ENCODE results near the gene SEMG2. TPM values are rescaled to one million over a fixed set of nuclear protein-coding genes. Genes with fewer than 3 reads are reported as not detected.

SEMG2 gene
- polyA plus RNA-seq, 1 donor (not counting 4 experiments of a cell fraction or from before 2014, with no cell fraction given): not detected

DNA sequence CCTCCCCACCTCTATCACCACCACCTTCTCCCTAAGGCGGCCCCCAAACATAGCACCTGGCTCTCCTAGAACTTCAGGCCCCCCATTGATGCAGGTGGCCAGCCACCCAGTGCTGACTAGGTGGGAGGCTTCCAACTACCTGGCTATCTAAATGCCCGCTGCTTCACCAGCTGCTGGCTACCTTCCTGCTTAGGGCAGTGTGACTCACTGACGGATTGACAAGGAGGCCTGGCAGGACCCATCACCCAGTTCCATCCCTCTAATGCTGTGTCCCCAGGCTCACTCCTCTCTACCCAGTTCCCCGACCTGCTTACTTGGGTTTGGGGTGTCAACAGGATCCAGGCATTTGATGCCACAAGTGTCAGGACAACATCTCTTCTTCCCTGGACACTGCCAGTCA lies 32.1 kb downstream of the SEMG2 start:
- Histone ChIP-seq H3K4me2 (ENCODE audit: control insufficient read depth, extremely low read depth, insufficient read depth, low read depth, low read length) (no peak overlapping the region), H3K36me3 (ENCODE audit: control insufficient read depth in 2 of 2, extremely low read depth in 1 of 2, insufficient read depth in 2 of 2, low read length in 2 of 2) (no peaks in the 10 kb centered on the region), H4K20me1 (ENCODE audit: control insufficient read depth, extremely low read depth, insufficient read depth, low read length) (no peaks in the 10 kb centered on the region), H3K4me3 (ENCODE audit: control insufficient read depth in 2 of 3, extremely low read depth in 1 of 3, insufficient read depth in 2 of 3, low read depth in 1 of 3, low read length in 3 of 3) (no peak overlapping the region), H3K4me1 (ENCODE audit: control insufficient read depth, extremely low read depth, insufficient read depth, low read length) (peaks cover 12% of the 10 kb centered on the region), H3K9me1 (ENCODE audit: control insufficient read depth, extremely low read depth, insufficient read depth, low read length) (no peaks in the 10 kb centered on the region), H3K9ac (ENCODE audit: control insufficient read depth, extremely low read depth, insufficient read depth, low read length) (no peak overlapping the region), H3K27me3 (ENCODE audit: control insufficient read depth, extremely low read depth, insufficient read depth, low read length) (peaks cover 6% of the 10 kb centered on the region), H3K79me2 (ENCODE audit: control insufficient read depth, insufficient read depth, low read length) (no peaks in the 10 kb centered on the region), H3K27ac (ENCODE audit: control insufficient read depth, insufficient read depth, low read length) (no peak overlapping the region), H2AFZ (ENCODE audit: control insufficient read depth, low read length) (no peak overlapping the region), H3K9me3 (ENCODE audit: control insufficient read depth, low read depth, low read length) (no peaks in the 10 kb centered on the region)
- dilution Hi-C loops (cut with MboI; ENCODE audit: extremely low pct_ligation_motif_present, low sequenced_read_pairs): no loop called here
- DNase-seq (ENCODE audit: low read depth, low spot score) (no peak), FAIRE-seq (no peak)
- TF ChIP-seq, protein P1, sequence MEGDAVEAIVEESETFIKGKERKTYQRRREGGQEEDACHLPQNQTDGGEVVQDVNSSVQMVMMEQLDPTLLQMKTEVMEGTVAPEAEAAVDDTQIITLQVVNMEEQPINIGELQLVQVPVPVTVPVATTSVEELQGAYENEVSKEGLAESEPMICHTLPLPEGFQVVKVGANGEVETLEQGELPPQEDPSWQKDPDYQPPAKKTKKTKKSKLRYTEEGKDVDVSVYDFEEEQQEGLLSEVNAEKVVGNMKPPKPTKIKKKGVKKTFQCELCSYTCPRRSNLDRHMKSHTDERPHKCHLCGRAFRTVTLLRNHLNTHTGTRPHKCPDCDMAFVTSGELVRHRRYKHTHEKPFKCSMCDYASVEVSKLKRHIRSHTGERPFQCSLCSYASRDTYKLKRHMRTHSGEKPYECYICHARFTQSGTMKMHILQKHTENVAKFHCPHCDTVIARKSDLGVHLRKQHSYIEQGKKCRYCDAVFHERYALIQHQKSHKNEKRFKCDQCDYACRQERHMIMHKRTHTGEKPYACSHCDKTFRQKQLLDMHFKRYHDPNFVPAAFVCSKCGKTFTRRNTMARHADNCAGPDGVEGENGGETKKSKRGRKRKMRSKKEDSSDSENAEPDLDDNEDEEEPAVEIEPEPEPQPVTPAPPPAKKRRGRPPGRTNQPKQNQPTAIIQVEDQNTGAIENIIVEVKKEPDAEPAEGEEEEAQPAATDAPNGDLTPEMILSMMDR (optimal IDR thresholded peaks at IDR 0.05 in 1 of 3, IDR thresholded peaks at IDR 0.05 in 1 of 3, conservative IDR thresholded peaks at IDR 0.05 in 1 of 3; ENCODE audit: extremely low read depth in 1 of 3, insufficient read depth in 2 of 3, low read length in 3 of 3): no peak
- TF ChIP-seq EZH2 (IDR thresholded peaks at IDR 0.05; ENCODE audit: low read length): no peak

DNA sequence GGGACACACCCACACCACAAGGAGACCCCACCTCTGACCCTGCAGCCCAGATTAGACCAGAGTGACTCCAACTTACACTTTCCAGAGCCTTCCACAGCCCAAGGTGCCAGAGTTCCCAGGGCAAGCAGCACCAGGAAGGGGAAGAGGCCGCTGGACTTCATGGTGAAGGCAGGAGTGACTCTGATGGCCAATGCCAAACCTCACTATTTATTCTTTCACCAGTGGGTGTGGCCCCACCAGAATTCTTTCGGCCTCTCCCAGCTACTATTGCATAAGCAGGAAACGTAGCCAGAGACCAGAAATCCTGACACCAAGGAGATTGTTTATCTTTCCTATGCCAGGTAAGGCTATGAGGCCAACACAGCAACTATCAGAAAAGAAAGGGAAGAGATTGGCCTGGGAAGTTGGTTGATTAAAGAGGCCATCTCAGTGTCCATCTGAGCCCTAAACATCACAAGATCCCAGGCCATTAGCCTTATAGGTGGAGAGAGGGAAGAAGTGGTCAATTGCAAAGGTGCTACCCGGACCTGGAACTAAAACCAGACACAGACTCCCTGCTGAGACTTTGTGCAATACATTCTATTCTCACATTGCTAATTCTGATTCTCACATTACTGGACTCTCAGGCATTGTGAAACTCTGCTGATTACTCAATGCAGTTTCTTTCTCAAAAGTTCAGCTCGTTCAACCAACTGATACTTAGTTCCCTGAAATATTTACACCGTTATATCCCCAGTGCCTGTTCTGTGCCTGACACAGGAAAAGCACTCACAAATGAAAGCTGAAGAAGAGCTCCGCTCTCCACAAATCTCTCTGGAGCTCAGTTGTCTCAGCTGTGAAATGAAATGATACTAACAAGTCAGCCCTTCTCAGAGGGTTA lies 33.5 kb downstream of the SEMG2 start, which contains the start of gene SLPI:
Gene SLPI, minus strand, starts transcription at position 182 of the 880 bp plus-strand sequence. Its CDS starts 21 bp downstream, at position 161.
- TF ChIP-seq, protein P1 (optimal IDR thresholded peaks at IDR 0.05 in 1 of 3, IDR thresholded peaks at IDR 0.05 in 1 of 3, conservative IDR thresholded peaks at IDR 0.05 in 1 of 3; ENCODE audit: extremely low read depth in 1 of 3, insufficient read depth in 2 of 3, low read length in 3 of 3): no peak
- no peak for TF ChIP-seq EZH2 (IDR thresholded peaks at IDR 0.05; ENCODE audit: low read length)
- H3K9me3 ChIP-seq (ENCODE audit: control insufficient read depth, low read depth, low read length): no peaks in the 10 kb centered on the region
- H3K27me3 ChIP-seq (ENCODE audit: control insufficient read depth, extremely low read depth, insufficient read depth, low read length): peaks cover 6% of the 10 kb centered on the region
- peak within 1 kb of the TSS; percentile 49 for H3K4me2 ChIP-seq (ENCODE audit: control insufficient read depth, extremely low read depth, insufficient read depth, low read depth, low read length)
- H3K27ac ChIP-seq (ENCODE audit: control insufficient read depth, insufficient read depth, low read length): peak within 1 kb of the TSS; percentile 62
- FAIRE-seq (peak; percentile 83), DNase-seq (ENCODE audit: low read depth, low spot score) (no peak)
- peak within 1 kb of the TSS in 2 of 3 experiments; percentile 14 to 16 for H3K4me3 ChIP-seq (ENCODE audit: control insufficient read depth in 2 of 3, extremely low read depth in 1 of 3, insufficient read depth in 2 of 3, low read depth in 1 of 3, low read length in 3 of 3)
- H3K79me2 ChIP-seq (ENCODE audit: control insufficient read depth, insufficient read depth, low read length): no peaks in the 10 kb centered on the region
- peaks cover 12% of the 10 kb centered on the region for H3K4me1 ChIP-seq (ENCODE audit: control insufficient read depth, extremely low read depth, insufficient read depth, low read length)
- no peaks in the 10 kb centered on the region for H3K36me3 ChIP-seq (ENCODE audit: control insufficient read depth in 2 of 2, extremely low read depth in 1 of 2, insufficient read depth in 2 of 2, low read length in 2 of 2)
- dilution Hi-C loops (cut with MboI; ENCODE audit: extremely low pct_ligation_motif_present, low sequenced_read_pairs): no loop called here
- H3K9ac ChIP-seq (ENCODE audit: control insufficient read depth, extremely low read depth, insufficient read depth, low read length): no peak within 1 kb of the TSS
- no peaks in the 10 kb centered on the region for H3K9me1 ChIP-seq (ENCODE audit: control insufficient read depth, extremely low read depth, insufficient read depth, low read length)
- H2AFZ ChIP-seq (ENCODE audit: control insufficient read depth, low read length): no peak within 1 kb of the TSS
- H4K20me1 ChIP-seq (ENCODE audit: control insufficient read depth, extremely low read depth, insufficient read depth, low read length): no peaks in the 10 kb centered on the region

Data from keratinocyte (primary cell).